Dendritic cell treated with granulocyte-macrophage colony-stimulating factor and Interleukin-4, amounts not matched to agents 40 ng/mL and 50 ng/mL, for 4 days (primary cell): Measurements from ENCODE around the gene RAG2.
A peak's percentile ranks its signal among the peaks of the same experiment; 100 is the strongest.

Source experiments
- H3K27ac Mint-ChIP-seq: one replicate; pipeline ENCODE4 v1.8.0; 2022; ENCODE audit warnings: mild to moderate bottlenecking, mixed read lengths
- H3K27me3 Mint-ChIP-seq: one replicate; pipeline ENCODE4 v1.8.0; 2022; ENCODE audit warnings: mild to moderate bottlenecking, mixed read lengths
- H3K36me3 Mint-ChIP-seq: one replicate; pipeline ENCODE4 v1.8.0; 2022; ENCODE audit warnings: low read depth, mixed read lengths
- H3K4me1 Mint-ChIP-seq: one replicate; pipeline ENCODE4 v1.8.0; 2022; ENCODE audit warnings: low read depth, mixed read lengths
- H3K4me3 Mint-ChIP-seq: one replicate; pipeline ENCODE4 v1.8.0; 2022; ENCODE audit warnings: mild to moderate bottlenecking, moderate library complexity, mixed read lengths
- H3K9me3 Mint-ChIP-seq: one replicate; pipeline ENCODE4 v1.8.0; 2022; ENCODE audit warnings: mixed read lengths
- intact Hi-C: fragments of 100-400 bp; cut with micrococcal nuclease; formaldehyde crosslinking; loops from one replicate; pipeline ENCODE4 v1.15.0; 2022

RAG2 gene

DNA sequence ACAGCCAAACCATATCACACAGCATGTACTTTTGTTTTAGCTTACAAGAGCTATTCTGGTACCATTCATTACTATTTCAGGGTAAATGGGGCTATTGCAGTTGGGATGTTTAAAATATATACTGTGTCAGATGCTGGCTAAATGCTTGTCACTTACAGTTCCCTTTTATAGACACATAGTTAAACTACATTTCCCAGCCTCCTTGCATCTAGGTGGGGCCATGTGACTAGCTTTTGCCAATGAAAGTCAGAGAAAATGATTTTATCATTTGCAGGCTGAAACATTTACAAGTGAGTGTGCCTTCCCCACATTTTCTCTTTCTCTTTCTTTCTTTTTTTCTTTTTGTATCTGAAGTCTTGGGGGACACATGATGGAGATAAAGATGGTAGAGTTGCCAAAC is 11.5 kb downstream of the RAG2 start:
- Mint-ChIP-seq H3K36me3 (no peaks in the 10 kb centered on the region), H3K9me3 (no peaks in the 10 kb centered on the region), H3K27ac (no peak overlapping the region), H3K4me3 (no peak overlapping the region), H3K27me3 (peaks cover 14% of the 10 kb centered on the region), H3K4me1 (no peaks in the 10 kb centered on the region)
- intact Hi-C loops: no loop called here

DNA sequence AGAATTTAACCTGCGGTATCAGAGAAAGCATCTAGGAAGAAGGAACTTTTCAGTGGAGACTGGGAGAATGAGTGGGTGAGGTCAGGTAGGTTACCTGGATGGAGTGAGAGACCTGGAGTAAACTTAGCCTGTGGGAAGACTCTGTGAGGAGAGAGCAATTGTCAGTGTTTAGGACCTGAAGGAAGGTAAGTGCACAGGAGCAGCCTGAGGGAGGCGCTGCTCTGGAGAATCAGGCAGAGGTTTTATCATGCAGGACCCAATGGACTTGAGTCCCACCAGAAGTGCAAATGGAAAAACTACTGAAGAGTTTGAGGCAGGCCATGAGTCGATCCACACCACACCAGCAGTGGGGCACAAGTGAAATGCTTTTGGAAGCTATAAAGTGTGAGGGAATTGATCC is 14.4 kb downstream of the RAG2 start:
- Mint-ChIP-seq H3K4me1 (no peaks in the 10 kb centered on the region), H3K4me3 (no peak overlapping the region), H3K27ac (no peak overlapping the region), H3K27me3 (no peaks in the 10 kb centered on the region), H3K9me3 (no peaks in the 10 kb centered on the region), H3K36me3 (no peaks in the 10 kb centered on the region)
- intact Hi-C loops: no loop called here

DNA sequence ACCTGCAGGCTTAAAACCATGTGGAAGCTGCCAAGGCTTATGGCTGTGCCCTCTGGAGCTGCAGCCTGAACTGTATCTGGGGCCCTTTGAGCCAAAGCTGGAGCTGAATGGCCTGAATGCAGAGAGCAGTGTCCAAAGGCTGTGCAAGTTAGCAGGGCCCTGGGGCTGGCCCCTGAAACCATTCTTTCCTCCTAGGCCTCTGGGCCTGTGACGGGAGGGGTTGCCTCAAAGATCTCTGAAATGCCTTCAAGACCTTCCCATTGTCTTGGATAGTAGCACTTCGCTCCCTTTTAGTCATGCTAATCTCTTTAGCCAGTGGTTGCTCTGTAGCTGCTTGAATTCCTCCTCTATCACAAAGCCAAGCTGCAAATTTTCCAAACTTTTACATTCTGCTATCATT is 16.5 kb downstream of the RAG2 start:
- Mint-ChIP-seq H3K27ac (no peak overlapping the region), H3K4me1 (no peaks in the 10 kb centered on the region), H3K36me3 (no peaks in the 10 kb centered on the region), H3K27me3 (no peaks in the 10 kb centered on the region), H3K4me3 (no peak overlapping the region), H3K9me3 (no peaks in the 10 kb centered on the region)
- intact Hi-C loops: no loop called here

DNA sequence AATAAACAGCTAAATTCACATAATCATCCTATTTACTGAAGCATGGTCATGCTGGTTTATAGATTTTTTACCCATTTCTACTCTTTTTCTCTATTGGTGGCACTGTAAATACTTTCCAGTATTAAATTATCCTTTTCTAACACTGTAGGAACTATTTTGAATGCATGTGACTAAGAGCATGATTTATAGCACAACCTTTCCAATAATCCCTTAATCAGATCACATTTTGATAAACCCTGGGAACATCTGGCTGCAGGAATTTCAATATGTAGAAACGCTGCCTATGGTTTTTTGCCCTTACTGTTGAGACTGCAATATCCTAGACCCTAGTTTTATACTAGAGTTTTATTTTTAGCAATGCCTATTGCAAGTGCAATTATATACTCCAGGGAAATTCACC is 19.6 kb downstream of the RAG2 start:
- intact Hi-C loops: no loop called here
- H3K27me3 Mint-ChIP-seq: no peaks in the 10 kb centered on the region
- no peak overlapping the region for H3K27ac Mint-ChIP-seq
- no peaks in the 10 kb centered on the region for H3K4me1 Mint-ChIP-seq
- H3K4me3 Mint-ChIP-seq: no peak overlapping the region
- no peaks in the 10 kb centered on the region for H3K9me3 Mint-ChIP-seq
- H3K36me3 Mint-ChIP-seq: no peaks in the 10 kb centered on the region

DNA sequence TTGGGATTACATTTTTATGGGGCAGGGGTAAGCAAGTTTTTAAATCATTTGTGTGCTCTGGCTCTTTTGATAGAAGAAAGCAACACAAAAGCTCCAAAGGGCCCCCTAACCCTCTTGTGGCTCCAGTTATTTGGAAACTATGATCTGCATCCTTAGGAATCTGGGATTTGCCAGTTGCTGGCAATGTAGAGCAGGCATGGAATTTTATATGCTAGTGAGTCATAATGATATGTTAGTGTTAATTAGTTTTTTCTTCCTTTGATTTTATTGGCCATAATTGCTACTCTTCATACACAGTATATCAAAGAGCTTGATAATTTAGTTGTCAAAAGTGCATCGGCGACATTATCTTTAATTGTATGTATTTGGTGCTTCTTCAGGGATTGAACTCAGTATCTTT is 20.2 kb downstream of the RAG2 start:
- Mint-ChIP-seq H3K4me3 (no peak overlapping the region), H3K4me1 (no peaks in the 10 kb centered on the region), H3K36me3 (no peaks in the 10 kb centered on the region), H3K27me3 (no peaks in the 10 kb centered on the region), H3K9me3 (no peaks in the 10 kb centered on the region), H3K27ac (no peak overlapping the region)
- intact Hi-C loops: no loop called here

DNA sequence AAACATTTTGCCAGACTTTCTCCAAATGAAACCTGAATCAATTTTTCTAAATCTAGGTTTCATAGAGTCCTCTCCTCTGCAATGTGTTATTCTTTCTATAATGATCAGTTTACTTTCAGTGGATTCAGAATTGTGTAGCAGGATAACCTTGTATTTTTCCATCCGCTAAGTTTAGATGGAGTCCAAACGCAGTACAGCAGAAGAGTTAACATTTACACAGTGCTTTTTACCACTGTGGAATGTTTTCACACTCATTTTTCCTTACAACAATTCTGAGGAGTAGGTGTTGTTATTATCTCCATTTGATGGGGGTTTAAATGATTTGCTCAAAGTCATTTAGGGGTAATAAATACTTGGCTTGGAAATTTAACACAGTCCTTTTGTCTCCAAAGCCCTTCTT is 20.7 kb downstream of the RAG2 start:
- intact Hi-C loops: no loop called here
- H3K4me1 Mint-ChIP-seq: no peaks in the 10 kb centered on the region
- no peaks in the 10 kb centered on the region for H3K27me3 Mint-ChIP-seq
- H3K27ac Mint-ChIP-seq: no peak overlapping the region
- no peaks in the 10 kb centered on the region for H3K9me3 Mint-ChIP-seq
- no peak overlapping the region for H3K4me3 Mint-ChIP-seq
- H3K36me3 Mint-ChIP-seq: no peaks in the 10 kb centered on the region

DNA sequence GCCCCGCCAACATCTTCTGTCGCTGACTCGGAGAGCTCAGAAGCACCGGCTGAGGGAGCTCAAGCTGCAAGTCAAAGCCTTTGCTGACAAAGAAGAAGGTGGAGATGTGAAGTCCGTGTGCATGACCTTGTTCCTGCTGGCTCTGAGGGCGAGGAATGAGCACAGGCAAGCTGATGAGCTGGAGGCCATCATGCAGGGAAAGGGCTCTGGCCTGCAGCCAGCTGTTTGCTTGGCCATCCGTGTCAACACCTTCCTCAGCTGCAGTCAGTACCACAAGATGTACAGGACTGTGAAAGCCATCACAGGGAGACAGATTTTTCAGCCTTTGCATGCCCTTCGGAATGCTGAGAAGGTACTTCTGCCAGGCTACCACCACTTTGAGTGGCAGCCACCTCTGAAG is 23.6 kb downstream of the RAG2 start:
- intact Hi-C loops: no loop called here
- no peaks in the 10 kb centered on the region for H3K27me3 Mint-ChIP-seq
- H3K36me3 Mint-ChIP-seq: no peaks in the 10 kb centered on the region
- no peak overlapping the region for H3K27ac Mint-ChIP-seq
- no peak overlapping the region for H3K4me3 Mint-ChIP-seq
- H3K4me1 Mint-ChIP-seq: no peaks in the 10 kb centered on the region
- H3K9me3 Mint-ChIP-seq: no peaks in the 10 kb centered on the region

DNA sequence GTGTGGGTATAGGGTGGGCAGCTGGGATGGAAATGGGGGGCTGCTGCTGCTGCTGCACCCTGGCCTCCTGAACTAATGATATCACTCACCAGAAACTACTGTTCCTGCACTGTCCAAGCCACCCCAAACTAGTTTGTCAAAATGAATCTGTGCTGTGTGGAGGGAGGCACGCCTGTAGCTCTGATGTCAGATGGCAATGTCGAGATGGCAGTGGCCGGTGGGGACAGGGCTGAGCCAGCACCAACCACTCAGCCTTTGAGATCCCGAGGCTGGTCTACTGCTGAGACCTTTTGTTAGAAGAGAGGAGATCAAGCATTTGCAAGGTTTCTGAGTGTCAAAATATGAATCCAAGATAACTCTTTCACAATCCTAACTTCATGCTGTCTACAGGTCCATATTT is 28.9 kb downstream of the RAG2 start:
- peaks cover 9% of the 10 kb centered on the region for H3K4me1 Mint-ChIP-seq
- H3K9me3 Mint-ChIP-seq: no peaks in the 10 kb centered on the region
- H3K4me3 Mint-ChIP-seq: no peak overlapping the region
- intact Hi-C loops: no loop called here
- H3K27ac Mint-ChIP-seq: no peak overlapping the region
- H3K27me3 Mint-ChIP-seq: peaks cover 14% of the 10 kb centered on the region
- H3K36me3 Mint-ChIP-seq: no peaks in the 10 kb centered on the region

DNA sequence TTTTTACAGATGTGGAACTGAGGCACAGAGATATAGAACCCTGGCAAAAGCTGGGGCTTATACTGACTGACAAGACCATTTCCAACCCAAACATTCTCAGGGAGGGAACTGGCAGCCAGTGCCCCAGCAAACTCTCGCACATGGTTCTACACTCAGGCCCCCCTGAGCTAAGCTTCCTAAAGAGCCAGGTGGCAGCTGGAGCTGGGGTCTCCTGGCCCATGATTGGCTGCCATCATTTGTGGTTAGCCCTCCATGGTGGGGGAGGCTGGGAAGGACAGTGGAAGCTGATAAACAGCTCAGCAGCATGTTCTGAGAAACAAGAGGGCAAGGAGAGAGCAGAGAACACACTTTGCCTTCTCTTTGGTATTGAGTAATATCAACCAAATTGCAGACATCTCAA is 30.3 kb downstream of the RAG2 start, which contains the start of gene RAG1:
RAG1 (plus strand) TSS at position 314 of the 400 bp plus-strand sequence. CDS start 5,298 bp downstream, outside the sequence.
- Mint-ChIP-seq H3K4me3 (no peak within 1 kb of the TSS), H3K9me3 (no peaks in the 10 kb centered on the region), H3K4me1 (peaks cover 11% of the 10 kb centered on the region), H3K36me3 (no peaks in the 10 kb centered on the region), H3K27ac (no peak within 1 kb of the TSS), H3K27me3 (peaks cover 15% of the 10 kb centered on the region)
- intact Hi-C loops: no loop called here

DNA sequence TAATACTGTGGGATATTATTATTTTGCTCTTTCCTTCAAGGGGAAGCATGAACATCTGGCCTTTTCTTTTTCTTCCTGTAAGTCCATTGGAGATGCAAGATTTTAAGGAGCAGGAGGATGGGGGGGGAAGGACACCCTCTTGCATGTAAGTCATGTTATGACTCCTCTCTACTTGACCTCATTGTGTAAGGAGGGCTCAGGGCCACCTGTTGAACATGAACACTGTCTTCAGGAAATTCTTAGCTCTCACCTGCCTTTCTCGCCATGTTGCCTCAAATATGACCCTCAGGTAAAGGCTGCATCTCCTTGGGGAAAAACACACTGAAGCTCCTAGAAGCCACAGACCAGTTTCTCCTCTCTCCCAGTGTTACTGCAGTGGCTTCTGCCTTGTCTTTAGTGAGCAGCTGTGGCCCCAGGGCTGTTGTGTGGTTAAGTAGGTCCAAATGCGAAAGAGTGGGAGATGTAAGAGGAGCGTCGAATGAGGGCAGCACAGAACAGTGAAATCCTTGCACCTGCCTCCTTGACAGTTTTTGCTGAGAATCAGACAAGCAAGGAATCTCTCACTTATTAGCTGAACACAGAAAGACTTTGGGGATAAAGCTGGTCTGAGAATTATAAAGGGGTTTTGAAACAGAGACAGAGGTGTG is 31.5 kb downstream of the RAG2 start:
- peaks cover 15% of the 10 kb centered on the region for H3K27me3 Mint-ChIP-seq
- no peaks in the 10 kb centered on the region for H3K36me3 Mint-ChIP-seq
- peaks cover 11% of the 10 kb centered on the region for H3K4me1 Mint-ChIP-seq
- intact Hi-C loops: no loop called here
- H3K27ac Mint-ChIP-seq: no peak overlapping the region
- H3K4me3 Mint-ChIP-seq: no peak overlapping the region
- H3K9me3 Mint-ChIP-seq: no peaks in the 10 kb centered on the region

DNA sequence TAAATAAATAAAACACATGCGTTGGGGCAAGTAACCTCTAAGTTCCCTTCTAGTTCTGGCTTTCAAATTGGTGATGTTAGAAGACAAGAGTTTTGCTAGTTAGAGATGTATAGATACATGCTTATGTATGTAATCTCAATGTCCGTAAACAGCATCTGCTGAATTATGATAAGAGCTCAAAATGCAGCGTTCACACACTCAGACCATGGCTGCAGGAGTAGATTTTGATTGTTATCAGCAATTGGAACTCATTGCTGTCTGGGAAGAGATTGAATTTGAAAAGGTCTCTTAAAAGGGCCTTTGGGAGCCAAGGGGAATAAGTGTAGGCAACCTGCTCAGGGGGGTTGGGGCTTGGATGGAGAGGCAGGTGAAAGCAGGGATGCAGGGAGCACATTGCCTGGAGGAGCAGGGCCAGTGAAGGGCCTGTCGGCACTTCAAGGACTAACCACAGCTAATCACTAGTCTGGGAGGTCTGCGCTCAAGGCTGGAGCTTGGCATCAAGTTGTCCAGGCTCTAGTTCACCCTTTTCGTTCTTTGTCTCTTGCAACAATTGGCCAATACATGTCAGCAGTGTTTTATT is 32.9 kb downstream of the RAG2 start:
- no peaks in the 10 kb centered on the region for H3K9me3 Mint-ChIP-seq
- H3K27me3 Mint-ChIP-seq: peaks cover 15% of the 10 kb centered on the region
- intact Hi-C loops: no loop called here
- no peak overlapping the region for H3K27ac Mint-ChIP-seq
- no peak overlapping the region for H3K4me3 Mint-ChIP-seq
- H3K4me1 Mint-ChIP-seq: peaks cover 11% of the 10 kb centered on the region
- H3K36me3 Mint-ChIP-seq: no peaks in the 10 kb centered on the region

DNA sequence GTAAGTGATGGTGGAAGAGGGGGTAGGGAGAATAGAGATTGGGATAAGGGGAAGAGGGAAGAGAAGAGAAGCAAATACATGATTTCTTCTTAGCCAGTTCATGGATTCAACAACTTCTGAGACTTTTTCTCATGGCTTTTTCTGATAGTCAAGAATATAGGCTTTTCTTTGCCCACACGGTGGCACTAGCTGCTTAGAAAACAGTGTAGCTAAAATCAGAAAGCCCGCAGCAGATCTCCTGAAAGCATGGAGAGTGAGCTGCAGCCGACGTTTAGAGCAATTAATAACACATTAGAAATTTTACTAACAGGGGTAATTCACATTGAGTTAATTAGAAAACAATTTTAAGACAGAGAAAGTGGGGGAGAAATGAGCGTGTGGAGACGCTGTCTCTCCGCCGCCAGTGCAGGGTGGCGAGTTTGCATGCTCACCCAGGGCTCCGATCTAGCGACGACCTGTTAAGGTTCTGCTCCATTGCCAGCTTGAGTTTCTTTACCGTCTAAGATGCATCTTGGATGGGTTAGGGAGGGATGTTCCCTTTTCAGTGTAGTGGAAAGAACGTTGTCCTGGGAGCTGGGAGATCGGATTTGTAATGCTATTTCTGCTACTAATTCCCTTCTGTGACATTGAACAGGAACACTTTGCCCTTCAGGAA is 33.5 kb downstream of the RAG2 start:
- Mint-ChIP-seq H3K4me1 (peaks cover 11% of the 10 kb centered on the region), H3K4me3 (peak overlapping the region; percentile 72), H3K36me3 (no peaks in the 10 kb centered on the region), H3K27me3 (peaks cover 15% of the 10 kb centered on the region), H3K9me3 (no peaks in the 10 kb centered on the region), H3K27ac (no peak overlapping the region)
- intact Hi-C loops: loop anchor here (1.0 kb wide), 2 partner anchors 108 to 183 kb away; no protein-coding TSS in a partner anchor

DNA sequence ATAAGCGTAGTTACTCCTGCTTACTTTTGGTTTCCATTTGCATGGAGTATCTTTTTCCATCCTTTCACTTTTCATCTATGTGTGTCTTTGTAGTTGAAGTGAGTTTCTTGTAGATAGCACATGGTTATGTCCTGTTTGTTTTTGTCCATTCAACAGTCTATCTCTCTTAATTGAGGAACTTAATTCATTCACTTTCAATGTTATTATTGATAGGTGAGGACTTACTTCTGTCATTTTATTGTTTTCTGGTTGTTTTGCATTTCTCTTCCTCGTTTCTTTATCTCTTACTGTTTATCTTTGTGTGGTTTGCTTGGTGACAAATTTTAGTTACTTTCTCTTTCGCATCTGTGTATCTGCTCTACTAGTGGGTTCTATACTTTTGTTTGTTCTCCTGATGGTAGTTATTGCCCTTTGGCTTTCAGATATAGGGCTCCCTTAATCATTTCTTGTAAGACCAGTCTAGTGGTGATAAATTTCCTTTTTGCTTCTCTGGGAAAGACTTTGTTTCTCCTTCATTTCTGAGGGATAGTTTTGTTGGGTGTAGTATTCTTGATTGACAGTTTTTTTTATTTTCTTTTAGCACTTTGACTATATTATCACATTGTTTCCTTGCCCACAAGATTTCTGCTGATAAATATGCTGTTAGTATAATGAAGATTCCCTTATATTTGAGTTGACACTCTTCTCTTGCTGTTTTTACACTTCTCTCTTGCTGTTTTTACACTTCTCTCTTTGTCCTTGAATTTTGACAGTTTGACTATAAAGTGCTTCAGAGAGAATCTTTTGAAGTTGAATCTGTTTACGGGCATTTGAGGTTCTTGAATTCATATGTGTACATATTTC is 39.2 kb downstream of the RAG2 start:
- Mint-ChIP-seq H3K36me3 (no peaks in the 10 kb centered on the region), H3K27me3 (no peaks in the 10 kb centered on the region), H3K27ac (no peak overlapping the region), H3K9me3 (no peaks in the 10 kb centered on the region), H3K4me1 (no peaks in the 10 kb centered on the region), H3K4me3 (no peak overlapping the region)
- intact Hi-C loops: no loop called here

DNA sequence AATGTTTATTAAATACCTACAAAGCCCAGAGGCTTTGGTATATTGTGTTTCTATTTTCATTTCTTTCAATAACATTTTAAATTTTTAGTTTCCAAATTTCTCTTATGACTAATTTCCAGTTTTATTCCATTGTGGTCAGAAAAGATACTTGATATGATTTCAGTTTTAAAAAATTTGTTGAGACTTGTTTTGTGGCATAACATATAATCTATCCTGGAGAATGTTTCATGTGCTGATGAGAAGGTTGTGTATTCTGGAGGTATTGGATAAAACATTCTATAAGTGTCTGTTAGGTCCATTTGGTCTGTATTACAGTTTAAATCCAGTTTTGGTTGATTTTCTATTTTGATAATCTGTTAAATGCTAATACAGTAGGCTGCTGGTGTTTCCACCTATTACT is 40.0 kb downstream of the RAG2 start:
- intact Hi-C loops: no loop called here
- H3K4me3 Mint-ChIP-seq: no peak overlapping the region
- H3K27me3 Mint-ChIP-seq: no peaks in the 10 kb centered on the region
- H3K27ac Mint-ChIP-seq: no peak overlapping the region
- H3K36me3 Mint-ChIP-seq: no peaks in the 10 kb centered on the region
- H3K9me3 Mint-ChIP-seq: no peaks in the 10 kb centered on the region
- no peaks in the 10 kb centered on the region for H3K4me1 Mint-ChIP-seq
